Nephron (organoid): ENCODE data around the gene IFNGR1.

ENCODE experiments used
- H3K27ac Mint-ChIP-seq, 3 experiments: 2 replicates each; pipeline ENCODE4 v1.8.0; 2020; ENCODE audit warnings: mixed read lengths in 3 of 3, mild to moderate bottlenecking in 2 of 3, moderate library complexity in 1 of 3
- H3K27me3 Mint-ChIP-seq: 2 replicates; pipeline ENCODE4 v1.8.0; 2021; ENCODE audit warnings: low read depth, mild to moderate bottlenecking, moderate library complexity, mixed read lengths
- H3K36me3 Mint-ChIP-seq: 2 replicates; pipeline ENCODE4 v1.8.0; 2020; ENCODE audit warnings: low read depth, mixed read lengths
- H3K4me1 Mint-ChIP-seq: 2 replicates; pipeline ENCODE4 v1.8.0; 2020; ENCODE audit warnings: mixed read lengths
- H3K4me3 Mint-ChIP-seq, 3 experiments: 2 replicates each; pipeline ENCODE4 v1.8.0; 2020; ENCODE audit warnings: mild to moderate bottlenecking in 3 of 3, mixed read lengths in 3 of 3, moderate library complexity in 2 of 3
- H3K9me3 Mint-ChIP-seq: 2 replicates; pipeline ENCODE4 v1.8.0; 2020; ENCODE audit warnings: mixed read lengths
- CTCF ChIP-seq, 3 experiments: fragments of 200-600 bp; sonication (generic); IDR thresholded peaks; one replicate each; pipeline ENCODE4 v1.5.0; 2021; ENCODE audit warnings: antibody characterized with exemption in 3 of 3; ENCODE audit not compliant: unreplicated experiment in 3 of 3

IFNGR1 gene

DNA sequence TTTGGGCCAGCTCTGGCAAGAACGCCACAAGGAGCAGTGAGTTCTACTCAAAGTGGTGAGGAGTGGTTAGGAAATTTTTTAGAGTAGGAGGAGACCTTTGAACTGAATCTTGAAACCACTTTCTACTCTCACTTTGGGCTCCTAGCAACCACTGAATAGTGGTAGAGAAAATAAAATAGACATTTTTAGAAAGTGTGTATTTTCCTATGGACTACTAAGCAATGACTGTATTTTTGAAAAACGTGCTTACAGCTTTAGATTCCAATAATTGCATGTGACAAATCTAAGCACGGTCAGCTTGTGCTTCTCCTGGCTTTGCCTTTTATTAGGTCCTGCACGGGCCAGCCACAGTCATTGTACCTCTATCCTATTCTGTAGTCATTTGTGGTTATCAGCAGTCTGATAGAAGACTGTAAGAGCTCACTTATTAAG is 8.7 kb upstream of the IFNGR1 start:
- Mint-ChIP-seq H3K4me1 (peaks cover 10% of the 10 kb centered on the region), H3K4me3 (no peak overlapping the region), H3K27ac (peak overlapping the region in 1 of 3 experiments; percentile 22), H3K27me3 (peaks cover 3% of the 10 kb centered on the region), H3K36me3 (no peaks in the 10 kb centered on the region), H3K9me3 (no peaks in the 10 kb centered on the region)
- TF ChIP-seq CTCF (IDR thresholded peaks at IDR 0.05; ENCODE audit: unreplicated experiment in 3 of 3), result no peak

DNA sequence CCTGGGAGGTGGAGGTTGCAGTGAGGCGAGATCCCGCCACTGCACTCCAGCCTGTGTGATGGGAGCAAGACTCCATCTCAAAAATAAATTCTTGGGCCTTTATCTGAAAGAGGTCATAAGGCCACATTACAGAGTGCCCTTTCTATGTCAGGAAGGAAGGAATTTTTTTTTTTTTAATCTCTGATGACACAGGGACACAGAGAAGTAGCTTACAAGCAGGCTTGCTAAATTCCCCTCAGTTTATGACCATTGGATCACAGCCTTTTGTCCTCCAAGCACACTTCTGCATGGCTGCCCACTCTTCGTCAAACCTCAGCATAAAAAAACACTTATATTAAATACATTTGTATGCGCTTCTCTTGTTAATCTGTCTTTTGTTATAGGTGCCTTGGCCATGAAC is 7.5 kb upstream of the IFNGR1 start:
- no peak for TF ChIP-seq CTCF (IDR thresholded peaks at IDR 0.05; ENCODE audit: unreplicated experiment in 3 of 3)
- H3K27ac Mint-ChIP-seq, result no peak overlapping the region
- H3K4me3 Mint-ChIP-seq, result no peak overlapping the region
- peaks cover 19% of the 10 kb centered on the region for H3K4me1 Mint-ChIP-seq
- H3K9me3 Mint-ChIP-seq, result no peaks in the 10 kb centered on the region
- no peaks in the 10 kb centered on the region for H3K36me3 Mint-ChIP-seq
- peaks cover 3% of the 10 kb centered on the region for H3K27me3 Mint-ChIP-seq

DNA sequence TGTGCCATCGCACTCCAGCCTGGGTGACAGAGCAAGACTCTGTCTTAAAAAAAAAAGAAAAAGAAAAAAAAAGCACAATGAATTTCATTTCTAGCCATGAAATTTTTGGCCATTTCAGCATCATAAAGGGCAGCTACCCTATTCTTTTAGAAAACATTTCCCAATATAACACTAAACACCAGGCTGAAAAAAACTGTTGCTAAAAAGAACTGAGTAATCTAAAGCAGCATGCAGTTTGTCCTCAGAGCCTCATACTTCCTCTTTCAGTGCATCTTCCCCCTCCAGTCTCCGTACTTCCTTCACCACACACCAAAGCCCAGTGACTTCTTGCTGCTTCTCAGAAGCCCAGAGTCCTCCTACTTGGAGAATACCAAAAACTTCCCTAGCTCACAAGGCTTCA is 5.6 kb upstream of the IFNGR1 start:
- no peaks in the 10 kb centered on the region for H3K9me3 Mint-ChIP-seq
- no peak for TF ChIP-seq CTCF (IDR thresholded peaks at IDR 0.05; ENCODE audit: unreplicated experiment in 3 of 3)
- H3K36me3 Mint-ChIP-seq, result no peaks in the 10 kb centered on the region
- H3K4me1 Mint-ChIP-seq, result peaks cover 24% of the 10 kb centered on the region
- H3K27me3 Mint-ChIP-seq, result peaks cover 3% of the 10 kb centered on the region
- H3K27ac Mint-ChIP-seq, result peak overlapping the region in 1 of 3 experiments; percentile 42
- H3K4me3 Mint-ChIP-seq, result peak overlapping the region in 1 of 3 experiments; percentile 39

DNA sequence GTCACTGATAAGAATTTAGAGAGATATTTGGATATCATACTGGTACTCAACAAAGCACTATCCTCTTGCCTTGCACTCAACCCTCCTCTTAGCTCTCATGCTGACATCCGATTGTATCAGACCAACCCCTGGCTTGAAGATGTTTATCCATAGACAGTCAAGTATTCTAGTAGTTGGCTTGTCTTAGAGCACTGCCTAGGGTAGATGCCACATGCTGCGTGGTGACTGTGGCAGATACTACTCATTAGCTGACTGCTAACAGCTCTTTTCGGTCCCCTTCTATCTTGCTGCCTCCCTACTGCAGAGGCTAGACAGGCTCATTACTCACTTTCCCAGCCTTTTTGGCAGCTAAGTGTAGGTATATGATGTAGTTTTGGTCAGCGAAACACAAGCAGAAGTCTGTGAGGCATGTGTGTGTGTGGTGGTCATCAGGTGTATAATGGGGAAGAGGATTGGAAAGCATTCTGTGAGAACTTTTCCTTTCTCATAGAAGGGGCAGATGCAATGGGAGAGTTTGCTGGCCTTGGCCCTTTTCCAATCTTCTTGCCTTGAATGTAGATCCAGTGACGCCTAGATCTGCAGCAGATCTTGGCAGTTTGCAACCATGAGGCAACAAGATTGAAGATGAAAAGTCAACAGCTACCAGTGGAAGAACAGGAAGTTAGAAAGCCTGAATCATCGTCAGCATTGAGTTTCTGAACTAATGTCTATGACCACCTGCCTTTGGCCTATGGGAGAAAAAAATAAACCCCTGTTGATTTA is 4.4 kb upstream of the IFNGR1 start:
- no peaks in the 10 kb centered on the region for H3K9me3 Mint-ChIP-seq
- TF ChIP-seq CTCF (IDR thresholded peaks at IDR 0.05; ENCODE audit: unreplicated experiment in 3 of 3), result no peak
- peaks cover 3% of the 10 kb centered on the region for H3K27me3 Mint-ChIP-seq
- H3K36me3 Mint-ChIP-seq, result no peaks in the 10 kb centered on the region
- H3K27ac Mint-ChIP-seq, result no peak overlapping the region
- peaks cover 26% of the 10 kb centered on the region for H3K4me1 Mint-ChIP-seq
- no peak overlapping the region for H3K4me3 Mint-ChIP-seq

DNA sequence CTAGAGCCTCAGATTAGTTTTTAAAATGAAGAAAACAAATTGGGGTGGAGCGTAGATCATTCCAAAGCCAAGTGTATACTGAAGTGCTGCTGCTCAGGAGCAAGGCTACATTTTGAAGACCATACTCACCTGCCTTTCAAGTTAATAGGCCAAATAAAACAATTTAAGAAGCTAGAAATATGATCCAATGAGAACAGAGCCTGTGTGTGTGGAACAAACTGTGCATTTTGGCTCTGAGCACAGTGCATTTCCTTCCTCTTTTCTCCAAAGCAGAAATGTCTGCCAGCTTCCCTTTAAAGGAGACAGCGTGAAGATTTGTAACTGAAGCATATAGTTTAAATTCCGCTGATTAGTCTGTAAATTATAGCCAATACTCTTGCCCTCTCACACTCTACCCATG is 3.2 kb upstream of the IFNGR1 start:
- Mint-ChIP-seq H3K36me3 (no peaks in the 10 kb centered on the region), H3K4me3 (peak overlapping the region in 2 of 3 experiments; percentile 31 to 66), H3K9me3 (no peaks in the 10 kb centered on the region), H3K27ac (peak overlapping the region in 2 of 3 experiments; percentile 50 to 57), H3K27me3 (peaks cover 3% of the 10 kb centered on the region), H3K4me1 (peaks cover 29% of the 10 kb centered on the region)
- no peak for TF ChIP-seq CTCF (IDR thresholded peaks at IDR 0.05; ENCODE audit: unreplicated experiment in 3 of 3)
